ENCODE measurements around the gene PEA15. TPM values are rescaled to one million over a fixed set of nuclear protein-coding genes. Genes with fewer than 3 reads are reported as not detected.

Gene PEA15
- total RNA-seq, 1 experiment from 2014 or later = 56.3 TPM

- TF ChIP-seq FOXP1 (CRISPR knock-in tag; IDR thresholded peaks at IDR 0.05; ENCODE audit: borderline replicate concordance) = no peak
- no peak for TF ChIP-seq MYBL2 (CRISPR knock-in tag; IDR thresholded peaks at IDR 0.05)
- no peak for TF ChIP-seq KAT7 (CRISPR knock-in tag; IDR thresholded peaks at IDR 0.05; ENCODE audit: borderline replicate concordance)
These were observed 21.4 kb downstream of the PEA15 start (continued) for GRCh38 chr1:160226623-160227022.

GRCh38 chr1:160227034-160227433 is 21.9 kb downstream of the PEA15 start:
- Mint-ChIP-seq H3K9me3 (no peaks in the 10 kb centered on the region), H3K27me3 (ENCODE audit: low read depth) (no peaks in the 10 kb centered on the region), H3K4me1 (no peaks in the 10 kb centered on the region), H3K27ac (no peak overlapping the region), H3K4me3 (no peak overlapping the region), H3K36me3 (peaks cover 60% of the 10 kb centered on the region)
- ChIA-PET POLR2A (no interaction called here), CTCF (interaction anchor here (0.7 to 2.1 kb wide), 5 partner anchors 25 to 150 kb away, joined by 3 to 6 read pairs (median 4); no protein-coding TSS in a partner anchor)
- ATAC-seq = no peak
- DNase-seq (ENCODE audit: low spot score) = no peak
- TF ChIP-seq ERG (CRISPR knock-in tag; IDR thresholded peaks at IDR 0.05) (no peak), NFE2L1 (CRISPR knock-in tag; IDR thresholded peaks at IDR 0.05) (no peak), GABPB1 (CRISPR knock-in tag; IDR thresholded peaks at IDR 0.05) (no peak), MLX (CRISPR knock-in tag; IDR thresholded peaks at IDR 0.05) (no peak), ZBTB43 (CRISPR knock-in tag; IDR thresholded peaks at IDR 0.05) (no peak), E2F4 (CRISPR knock-in tag; IDR thresholded peaks at IDR 0.05; ENCODE audit: borderline replicate concordance, low read depth) (no peak), TEAD4 (CRISPR knock-in tag; IDR thresholded peaks at IDR 0.05) (no peak), NR3C1 (CRISPR knock-in tag; conservative IDR thresholded peaks at IDR 0.05; ENCODE audit: low read depth) (no peak), ZBTB21 (CRISPR knock-in tag; IDR thresholded peaks at IDR 0.05; ENCODE audit: borderline replicate concordance) (no peak), TCF7 (CRISPR knock-in tag; IDR thresholded peaks at IDR 0.05; ENCODE audit: low read depth) (no peak), KAT7 (CRISPR knock-in tag; IDR thresholded peaks at IDR 0.05; ENCODE audit: borderline replicate concordance) (no peak), ATF1 (CRISPR knock-in tag; IDR thresholded peaks at IDR 0.05) (no peak)
- TF ChIP-seq, protein P1, sequence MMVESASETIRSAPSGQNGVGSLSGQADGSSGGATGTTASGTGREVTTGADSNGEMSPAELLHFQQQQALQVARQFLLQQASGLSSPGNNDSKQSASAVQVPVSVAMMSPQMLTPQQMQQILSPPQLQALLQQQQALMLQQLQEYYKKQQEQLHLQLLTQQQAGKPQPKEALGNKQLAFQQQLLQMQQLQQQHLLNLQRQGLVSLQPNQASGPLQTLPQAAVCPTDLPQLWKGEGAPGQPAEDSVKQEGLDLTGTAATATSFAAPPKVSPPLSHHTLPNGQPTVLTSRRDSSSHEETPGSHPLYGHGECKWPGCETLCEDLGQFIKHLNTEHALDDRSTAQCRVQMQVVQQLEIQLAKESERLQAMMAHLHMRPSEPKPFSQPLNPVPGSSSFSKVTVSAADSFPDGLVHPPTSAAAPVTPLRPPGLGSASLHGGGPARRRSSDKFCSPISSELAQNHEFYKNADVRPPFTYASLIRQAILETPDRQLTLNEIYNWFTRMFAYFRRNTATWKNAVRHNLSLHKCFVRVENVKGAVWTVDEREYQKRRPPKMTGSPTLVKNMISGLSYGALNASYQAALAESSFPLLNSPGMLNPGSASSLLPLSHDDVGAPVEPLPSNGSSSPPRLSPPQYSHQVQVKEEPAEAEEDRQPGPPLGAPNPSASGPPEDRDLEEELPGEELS (CRISPR knock-in tag; IDR thresholded peaks at IDR 0.05) = no peak

GRCh38 chr1:160227561-160227960 is 22.4 kb downstream of the PEA15 start:
- ChIA-PET CTCF (interaction anchor here (1.3 to 2.1 kb wide), 4 partner anchors 24 to 149 kb away, joined by 3 to 6 read pairs (median 5); no protein-coding TSS in a partner anchor), POLR2A (no interaction called here)
- no peak for ATAC-seq
- Mint-ChIP-seq H3K27ac (no peak overlapping the region), H3K4me1 (no peaks in the 10 kb centered on the region), H3K4me3 (no peak overlapping the region), H3K9me3 (no peaks in the 10 kb centered on the region), H3K27me3 (ENCODE audit: low read depth) (no peaks in the 10 kb centered on the region), H3K36me3 (peaks cover 55% of the 10 kb centered on the region)
- DNase-seq (ENCODE audit: low spot score) = no peak
- TF ChIP-seq STAT6 (CRISPR knock-in tag; conservative IDR thresholded peaks at IDR 0.05; ENCODE audit: low read depth) (no peak), ZNF396 (CRISPR knock-in tag; IDR thresholded peaks at IDR 0.05; ENCODE audit: borderline replicate concordance) (no peak), SMAD4 (CRISPR knock-in tag; IDR thresholded peaks at IDR 0.05) (no peak), ZNF232 (CRISPR knock-in tag; IDR thresholded peaks at IDR 0.05) (no peak), CBFB (CRISPR knock-in tag; IDR thresholded peaks at IDR 0.05; ENCODE audit: low read depth) (no peak), PRRX2 (CRISPR knock-in tag; IDR thresholded peaks at IDR 0.05) (no peak), SOX15 (CRISPR knock-in tag; IDR thresholded peaks at IDR 0.05) (no peak), ZNF671 (CRISPR knock-in tag; IDR thresholded peaks at IDR 0.05) (no peak)
- TF ChIP-seq, protein P2, sequence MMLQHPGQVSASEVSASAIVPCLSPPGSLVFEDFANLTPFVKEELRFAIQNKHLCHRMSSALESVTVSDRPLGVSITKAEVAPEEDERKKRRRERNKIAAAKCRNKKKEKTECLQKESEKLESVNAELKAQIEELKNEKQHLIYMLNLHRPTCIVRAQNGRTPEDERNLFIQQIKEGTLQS (CRISPR knock-in tag; conservative IDR thresholded peaks at IDR 0.05) = no peak
- TF ChIP-seq, protein P3, sequence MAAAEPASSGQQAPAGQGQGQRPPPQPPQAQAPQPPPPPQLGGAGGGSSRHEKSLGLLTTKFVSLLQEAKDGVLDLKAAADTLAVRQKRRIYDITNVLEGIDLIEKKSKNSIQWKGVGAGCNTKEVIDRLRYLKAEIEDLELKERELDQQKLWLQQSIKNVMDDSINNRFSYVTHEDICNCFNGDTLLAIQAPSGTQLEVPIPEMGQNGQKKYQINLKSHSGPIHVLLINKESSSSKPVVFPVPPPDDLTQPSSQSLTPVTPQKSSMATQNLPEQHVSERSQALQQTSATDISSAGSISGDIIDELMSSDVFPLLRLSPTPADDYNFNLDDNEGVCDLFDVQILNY (CRISPR knock-in tag; IDR thresholded peaks at IDR 0.05) = no peak
